Measurements from ENCODE around the gene ITSN2.

The ITSN2 gene

DNA sequence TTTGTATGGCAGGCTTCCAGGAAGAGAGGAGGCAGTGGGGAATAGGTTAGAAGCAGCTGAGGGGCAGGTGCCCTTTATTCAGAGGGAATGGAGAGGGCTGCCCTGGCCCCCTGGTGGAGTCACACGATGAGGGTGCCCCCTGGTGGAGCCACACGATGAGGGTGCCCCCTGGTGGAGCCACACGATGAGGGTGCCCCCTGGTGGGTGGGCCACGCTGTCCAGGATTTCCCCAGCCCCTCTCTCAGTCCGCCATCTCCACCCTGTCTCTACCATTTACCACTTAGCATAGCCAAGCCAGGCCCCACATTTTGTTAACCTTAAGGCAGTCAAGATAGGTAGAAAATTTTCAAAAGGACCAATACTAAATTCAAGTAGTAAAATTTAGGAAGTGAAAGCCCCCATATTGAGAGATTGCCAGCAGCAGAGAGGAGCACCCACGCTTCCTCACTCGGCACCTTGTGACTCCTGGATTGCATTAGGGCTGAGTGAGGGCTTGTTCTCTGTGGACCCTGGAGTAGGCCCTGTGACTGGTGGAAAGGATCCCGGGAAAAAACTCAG is 195.8 kb downstream of the ITSN2 start:
- TF ChIP-seq, protein P1, sequence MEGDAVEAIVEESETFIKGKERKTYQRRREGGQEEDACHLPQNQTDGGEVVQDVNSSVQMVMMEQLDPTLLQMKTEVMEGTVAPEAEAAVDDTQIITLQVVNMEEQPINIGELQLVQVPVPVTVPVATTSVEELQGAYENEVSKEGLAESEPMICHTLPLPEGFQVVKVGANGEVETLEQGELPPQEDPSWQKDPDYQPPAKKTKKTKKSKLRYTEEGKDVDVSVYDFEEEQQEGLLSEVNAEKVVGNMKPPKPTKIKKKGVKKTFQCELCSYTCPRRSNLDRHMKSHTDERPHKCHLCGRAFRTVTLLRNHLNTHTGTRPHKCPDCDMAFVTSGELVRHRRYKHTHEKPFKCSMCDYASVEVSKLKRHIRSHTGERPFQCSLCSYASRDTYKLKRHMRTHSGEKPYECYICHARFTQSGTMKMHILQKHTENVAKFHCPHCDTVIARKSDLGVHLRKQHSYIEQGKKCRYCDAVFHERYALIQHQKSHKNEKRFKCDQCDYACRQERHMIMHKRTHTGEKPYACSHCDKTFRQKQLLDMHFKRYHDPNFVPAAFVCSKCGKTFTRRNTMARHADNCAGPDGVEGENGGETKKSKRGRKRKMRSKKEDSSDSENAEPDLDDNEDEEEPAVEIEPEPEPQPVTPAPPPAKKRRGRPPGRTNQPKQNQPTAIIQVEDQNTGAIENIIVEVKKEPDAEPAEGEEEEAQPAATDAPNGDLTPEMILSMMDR (IDR thresholded peaks at IDR 0.05; ENCODE audit: low read depth, low read length) = peak; percentile 39
- DNase-seq (ENCODE audit: extremely low read depth, low read depth) = no peak

DNA sequence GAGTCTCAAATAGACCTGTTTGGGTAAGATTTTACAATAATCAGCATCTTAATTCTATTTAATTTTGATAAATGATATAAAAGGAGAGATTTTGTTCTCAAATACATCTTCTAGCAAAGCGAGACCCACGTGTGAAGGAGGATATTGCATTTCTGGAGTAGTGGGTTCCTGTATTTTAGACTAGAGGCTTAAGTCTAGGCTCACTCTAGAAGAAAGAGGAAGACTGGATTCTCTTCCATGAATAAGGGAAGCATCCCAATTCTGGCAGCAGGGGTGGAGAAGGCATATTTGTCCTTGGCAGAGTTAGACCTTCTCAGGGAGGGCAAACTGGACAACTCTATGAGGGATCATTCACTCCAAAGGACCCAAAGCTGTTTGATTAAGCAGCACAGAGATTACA is 196.7 kb downstream of the ITSN2 start:
- no peak for DNase-seq (ENCODE audit: extremely low read depth, low read depth)

DNA sequence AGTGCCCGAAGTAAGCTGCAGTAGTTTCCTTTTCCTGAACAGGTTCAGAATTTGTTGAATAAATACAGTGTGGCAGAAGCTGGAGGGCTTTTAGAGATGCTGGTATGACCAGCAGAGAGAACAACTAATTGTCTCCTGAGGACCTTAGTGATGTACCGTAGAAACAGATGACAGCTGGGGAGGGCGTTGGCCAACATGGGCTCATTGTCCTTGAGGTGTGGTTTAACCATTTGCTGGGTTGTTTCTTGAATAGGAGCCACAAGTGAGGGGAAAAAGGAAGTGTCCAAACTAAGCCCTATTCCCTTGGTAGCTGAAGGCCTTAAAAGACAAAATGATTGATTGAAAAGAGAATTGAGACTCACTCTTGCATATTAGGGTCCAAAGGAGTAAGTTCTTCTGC is 197.2 kb downstream of the ITSN2 start:
- DNase-seq (ENCODE audit: extremely low read depth, low read depth) = no peak

More for the DNA sequence above, 196.7 kb downstream of the ITSN2 start:
- TF ChIP-seq, protein P1 (IDR thresholded peaks at IDR 0.05; ENCODE audit: low read depth, low read length) = no peak

DNA sequence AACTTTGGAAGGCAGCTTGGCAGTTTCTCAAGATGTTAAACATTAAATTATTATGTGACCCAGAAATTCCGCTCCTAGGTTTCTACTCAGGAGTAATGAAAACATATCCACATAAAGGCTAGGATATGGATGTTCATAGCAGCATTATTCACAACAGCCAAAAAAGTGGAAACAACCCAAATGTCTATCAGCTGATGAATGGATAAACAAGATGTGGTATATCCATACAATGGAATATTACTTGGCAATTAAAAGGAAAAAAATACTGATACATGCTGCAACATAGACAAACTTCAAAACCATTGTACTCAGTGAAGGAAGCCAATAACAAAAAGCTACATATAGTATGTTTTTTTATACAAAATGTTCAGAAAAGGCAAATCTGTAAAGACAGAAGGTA is 197.8 kb downstream of the ITSN2 start:
- no peak for DNase-seq (ENCODE audit: extremely low read depth, low read depth)
- TF ChIP-seq, protein P1 (IDR thresholded peaks at IDR 0.05; ENCODE audit: low read depth, low read length) = no peak

More for the DNA sequence above, 197.2 kb downstream of the ITSN2 start:
- TF ChIP-seq, protein P1 (IDR thresholded peaks at IDR 0.05; ENCODE audit: low read depth, low read length) = no peak

DNA sequence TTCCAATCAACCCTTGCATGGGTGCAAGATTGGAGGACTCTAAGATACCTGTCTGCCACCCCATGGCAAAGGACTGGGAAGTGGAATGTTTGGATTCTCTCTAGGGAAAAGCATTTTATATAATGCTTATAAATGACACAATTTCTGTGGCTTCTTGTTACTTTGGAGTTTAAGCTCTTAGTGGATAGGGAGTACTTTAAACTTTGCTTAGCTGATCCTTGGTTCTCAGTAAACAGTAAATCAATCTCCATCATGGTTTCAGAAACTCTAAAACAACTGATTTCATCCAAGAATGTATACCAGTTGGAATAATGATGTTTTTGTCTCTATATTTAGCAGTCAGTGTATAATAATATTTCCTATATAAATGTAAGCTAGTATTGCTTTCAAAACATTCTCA is 199.6 kb downstream of the ITSN2 start:
- TF ChIP-seq, protein P1 (IDR thresholded peaks at IDR 0.05; ENCODE audit: low read depth, low read length) = no peak

DNA sequence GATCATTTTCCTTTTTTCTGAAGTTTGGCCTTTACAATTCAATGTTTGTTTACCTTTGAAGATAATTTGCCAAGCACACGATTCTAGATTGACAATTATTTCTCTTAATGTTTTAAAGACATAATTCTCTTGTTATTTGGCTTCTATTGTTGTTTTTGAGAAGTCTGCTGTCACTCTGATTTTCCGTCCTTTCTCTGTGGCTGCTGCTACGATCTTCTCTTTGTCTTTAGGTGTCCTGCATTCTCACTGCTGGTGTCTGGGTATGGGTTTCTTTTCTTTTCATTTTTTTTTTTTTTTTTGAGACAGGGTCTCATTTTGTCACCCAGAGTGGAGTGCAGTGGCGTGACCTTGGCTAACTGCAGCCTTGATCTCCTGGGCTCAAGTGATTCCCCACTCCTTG is 200.6 kb downstream of the ITSN2 start:
- TF ChIP-seq, protein P1 (IDR thresholded peaks at IDR 0.05; ENCODE audit: low read depth, low read length) = no peak
- DNase-seq (ENCODE audit: extremely low read depth, low read depth) = no peak

More for the DNA sequence above, 199.6 kb downstream of the ITSN2 start:
- no peak for DNase-seq (ENCODE audit: extremely low read depth, low read depth)

DNA sequence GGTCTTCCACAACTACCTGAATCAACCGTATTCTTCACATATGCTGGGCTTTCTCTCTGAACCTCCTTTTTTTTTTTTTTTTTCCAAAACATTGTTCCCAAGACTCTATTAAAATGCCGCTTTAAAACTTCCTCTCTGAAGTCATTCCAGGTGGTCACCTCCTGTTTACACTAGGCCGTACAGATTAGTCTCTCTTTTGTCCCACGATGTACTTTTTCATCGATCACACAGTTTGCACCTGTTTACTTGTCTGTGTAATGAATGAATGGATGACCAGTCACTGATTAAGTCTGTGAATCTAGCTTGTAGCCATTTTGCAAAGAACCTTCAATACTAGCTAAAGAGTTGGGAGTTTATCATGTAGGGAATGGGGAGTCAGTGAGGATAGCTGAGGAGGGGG is 202.2 kb downstream of the ITSN2 start:
- DNase-seq (ENCODE audit: extremely low read depth, low read depth) = no peak
- TF ChIP-seq, protein P1 (IDR thresholded peaks at IDR 0.05; ENCODE audit: low read depth, low read length) = no peak

All from AG09319 (cell line).